Fibroblast of the aortic adventitia (primary cell): ENCODE measurements around the gene KCNT1. TPM values are rescaled to one million over a fixed set of nuclear protein-coding genes. Genes with fewer than 3 reads are reported as not detected.

ENCODE experiments used
- DNase-seq: peaks from one replicate; pipeline ENCODE4 v3.0.0-alpha.2; 2010; ENCODE audit warnings: low read depth
- H3K4me3 ChIP-seq: 2 replicates; pipeline ENCODE4 v1.5.1; 2011; ENCODE audit warnings: low read depth, mild to moderate bottlenecking, control low read depth, low read length, moderate library complexity
- CTCF ChIP-seq: IDR thresholded peaks from 2 replicates; pipeline ENCODE4 v1.5.1; 2011; ENCODE audit warnings: mild to moderate bottlenecking, low read length, control low read depth, inconsistent platforms; ENCODE audit not compliant: insufficient read depth
- total RNA-seq: library from RNA; depleted of rRNA; stranded (reverse); fragments of >200 nt; gene quantifications from 2 replicates; pipeline ENCODE4 v1.2.3, GENCODE V29; 2012; ENCODE audit warnings: low replicate concordance

KCNT1 gene
- total RNA-seq, 1 donor = not detected

- no peak for TF ChIP-seq CTCF
- no peak within 1 kb of the TSS for H3K4me3 ChIP-seq
- no peak for DNase-seq
Observed at GRCh38 chr9:135662758-135663450, 39.1 kb upstream of the KCNT1 start, which contains the start of gene LCN9. TSS of gene LCN9 (plus strand) at chr9:135663309. CDS start at chr9:135663322, 13 bp downstream.

- H3K4me3 ChIP-seq = no peak overlapping the region
- no peak for DNase-seq
- TF ChIP-seq CTCF = no peak
Observed at GRCh38 chr9:135663451-135663770, 38.6 kb upstream of the KCNT1 start.

GRCh38 chr9:135663857-135664256, 38.1 kb upstream of the KCNT1 start:
- TF ChIP-seq CTCF = no peak
- no peak overlapping the region for H3K4me3 ChIP-seq
- no peak for DNase-seq

DNA sequence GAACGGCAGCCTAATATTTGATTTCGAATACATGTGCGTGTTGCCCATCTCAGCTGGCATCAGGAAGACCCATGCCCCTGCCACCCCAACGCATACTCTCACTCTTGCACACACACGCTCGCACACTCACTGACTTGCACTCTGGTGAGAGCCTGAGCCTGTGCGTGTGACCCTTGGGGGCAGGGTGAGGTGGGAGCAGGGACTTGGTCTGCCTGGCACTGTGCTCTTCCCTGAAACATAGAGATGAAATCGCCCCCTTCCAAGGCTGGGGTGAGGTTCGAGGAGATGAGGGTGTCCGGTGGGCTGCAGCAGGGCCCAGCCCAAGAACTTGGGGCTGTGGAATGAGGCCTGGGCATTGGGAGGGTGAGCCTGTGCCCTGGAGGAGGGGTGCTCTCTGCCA, 37.7 kb upstream of the KCNT1 start:
- no peak for TF ChIP-seq CTCF
- no peak for DNase-seq
- H3K4me3 ChIP-seq = no peak overlapping the region

DNA sequence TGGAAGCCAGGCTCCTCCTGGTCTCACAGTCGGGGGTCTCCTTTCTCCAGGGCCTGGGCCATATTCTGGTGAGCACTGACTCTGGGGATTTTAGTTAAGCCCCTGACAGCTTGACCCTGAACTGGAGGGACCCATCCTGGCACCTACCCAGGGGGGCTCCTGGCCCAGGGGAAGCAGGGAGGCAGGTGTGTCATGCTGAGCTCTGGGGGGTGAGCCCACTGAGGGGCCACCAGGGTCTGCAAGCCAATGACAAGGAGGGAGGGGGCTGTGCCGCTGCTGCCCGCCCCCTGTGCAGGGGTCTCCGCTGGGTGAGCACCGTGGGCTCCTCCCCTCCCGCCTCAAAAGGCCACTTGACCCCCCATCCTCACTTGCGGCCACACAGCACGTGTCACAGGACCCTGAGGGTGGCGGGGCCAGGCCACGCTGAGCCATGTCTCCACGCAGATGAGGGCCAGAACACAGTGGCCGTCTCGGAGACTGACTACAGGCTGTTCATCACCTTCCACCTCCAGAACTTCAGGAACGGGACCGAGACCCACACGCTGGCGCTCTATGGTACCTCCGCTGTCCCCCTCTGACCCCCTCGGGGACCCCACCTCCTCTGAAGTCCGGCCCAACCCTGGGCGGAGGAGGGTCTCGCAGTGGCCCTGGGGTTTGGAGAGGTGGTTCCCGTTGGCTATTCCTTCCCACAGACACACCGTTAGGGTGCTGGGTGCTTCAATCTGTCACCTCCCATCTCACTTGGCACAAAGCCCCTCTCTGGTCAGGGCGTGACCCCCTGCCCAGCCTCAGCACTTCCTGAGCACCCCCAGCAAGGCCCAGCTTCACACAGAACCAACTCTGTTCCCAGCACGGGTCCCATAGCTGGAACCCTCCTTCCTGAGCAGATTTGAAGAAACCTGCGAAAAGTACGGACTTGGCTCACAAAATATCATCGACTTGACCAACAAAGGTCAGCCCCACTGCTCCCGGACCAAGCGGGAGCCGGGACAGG, 36.9 kb upstream of the KCNT1 start:
- no peak overlapping the region for H3K4me3 ChIP-seq
- no peak for TF ChIP-seq CTCF
- DNase-seq = no peak

DNA sequence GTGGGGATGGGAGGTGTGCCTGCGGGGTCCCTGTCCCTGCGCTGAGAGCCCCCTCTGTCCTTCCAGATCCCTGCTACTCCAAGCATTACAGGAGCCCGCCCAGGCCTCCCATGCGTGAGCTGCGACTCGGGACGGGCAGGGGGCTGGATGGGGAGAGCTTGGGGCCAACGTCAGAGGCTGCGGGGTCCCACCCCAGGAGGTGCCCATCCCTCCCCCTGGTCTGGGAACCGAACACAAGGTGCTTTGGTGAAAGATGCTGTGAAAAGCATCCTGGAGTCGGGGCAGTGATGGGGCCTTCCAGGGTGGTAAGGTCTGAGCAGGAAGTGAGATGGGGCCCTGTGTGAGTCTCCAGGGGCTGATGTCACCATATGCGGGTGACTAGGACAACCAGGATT, 36.2 kb upstream of the KCNT1 start:
- no peak for DNase-seq
- H3K4me3 ChIP-seq = no peak overlapping the region
- no peak for TF ChIP-seq CTCF
